HCT116 (cell line): ENCODE measurements around the gene LRRC4. TPM values are rescaled to one million over a fixed set of nuclear protein-coding genes. Genes with fewer than 3 reads are reported as not detected.

Source experiments
- ATAC-seq: fragments of 200-7000 bp; cut with Tn5 transposase; 2 replicates; pipeline ENCODE4 v1.9.1; 2020; ENCODE audit warnings: mild to moderate bottlenecking, moderate library complexity
- BruUV-seq: library from RNA; stranded (reverse); fragments of 400-500 nt; replicated peaks from 2 replicates; lab custom pipeline; 2021; lab: Mats Ljungman, UMichigan
- CTCF ChIA-PET: fragments of 300-600 bp; sonication (Branson Sonifier 250); formaldehyde crosslinking; loops from one replicate; lab custom pipeline; 2021; ENCODE audit warnings: antibody characterized with exemption; lab: Charles Lee
- POLR2A ChIA-PET: fragments of 300-600, 350-600 bp; sonication (Branson Sonifier 250); formaldehyde crosslinking; loops from one replicate; lab custom pipeline; 2021; ENCODE audit warnings: antibody characterized with exemption; lab: Charles Lee
- RAD21 ChIA-PET, 2 experiments: fragments of 300-600 bp; sonication (Branson Sonifier 250); formaldehyde crosslinking; loops; one replicate each; lab custom pipeline; 2023; ENCODE audit warnings: low total read pairs in 2 of 2; ENCODE audit not compliant: uncharacterized antibody in 2 of 2, unreplicated experiment in 2 of 2, low non-redundant PET in 1 of 2; lab: Charles Lee
- DNase-seq: peaks from one replicate; pipeline ENCODE4 v3.0.0-alpha.2; 2010; ENCODE audit warnings: low read depth, low spot score
- H2AFZ ChIP-seq: fragments of 200-600 bp; shearing (Covaris generic), sonication (generic); 2 replicates; pipeline ENCODE4 v1.6.1; 2017; ENCODE audit warnings: low read depth, mixed run types, mixed read lengths, antibody characterized with exemption, low read length; ENCODE audit not compliant: poor library complexity, severe bottlenecking
- H3K27ac ChIP-seq: 2 replicates; pipeline ENCODE4 v1.5.1; 2012; ENCODE audit warnings: low read depth, low read length
- H3K27me3 ChIP-seq: fragments of 200-600 bp; sonication (generic); 2 replicates; pipeline ENCODE4 v1.6.1; 2016; ENCODE audit warnings: mixed run types, low read length, mixed read lengths; ENCODE audit not compliant: insufficient read depth
- H3K36me3 ChIP-seq, 2 experiments: fragments of 200-500 bp in 1 of 2; fragments of 200-600 bp in 1 of 2; sonication (Bioruptor generic) in 1 of 2; sonication (generic) in 1 of 2; 2 replicates each; pipeline versions ENCODE4 v1.5.1 to v1.6.1; 2014 to 2016; ENCODE audit warnings: low read length in 2 of 2, inconsistent platforms in 1 of 2, mixed read lengths in 1 of 2, mixed run types in 1 of 2; ENCODE audit not compliant: insufficient read depth in 2 of 2, control insufficient read depth in 1 of 2
- H3K4me1 ChIP-seq, 2 experiments: fragments of 200-600 bp in 1 of 2; sonication (generic) in 1 of 2; 2 replicates each; pipeline versions ENCODE4 v1.5.1 to v1.6.1; 2012 to 2017; ENCODE audit warnings: low read length in 2 of 2, inconsistent platforms in 1 of 2, mild to moderate bottlenecking in 1 of 2, mixed read lengths in 1 of 2, mixed run types in 1 of 2, moderate library complexity in 1 of 2; ENCODE audit not compliant: insufficient read depth in 2 of 2, control insufficient read depth in 1 of 2
- H3K4me2 ChIP-seq: fragments of 200-600 bp; sonication (generic); 2 replicates; pipeline ENCODE4 v1.6.1; 2017; ENCODE audit warnings: mixed run types, low read length, mixed read lengths
- H3K4me3 ChIP-seq, 2 experiments: fragments of 200-600 bp in 1 of 2; sonication (generic) in 1 of 2; replicated peaks in 1 of 2; 2 replicates each; pipeline ENCODE4 v1.5.1; 2011 to 2016; ENCODE audit warnings: low read length in 2 of 2, control low read depth in 1 of 2, low read depth in 1 of 2, mild to moderate bottlenecking in 1 of 2, mixed read lengths in 1 of 2, mixed run types in 1 of 2
- H3K79me2 ChIP-seq: fragments of 200-600 bp; sonication (generic); 2 replicates; pipeline ENCODE4 v1.6.1; 2017; ENCODE audit warnings: mild to moderate bottlenecking, mixed run types, low read length, moderate library complexity, mixed read lengths; ENCODE audit not compliant: insufficient read depth
- H3K9ac ChIP-seq: fragments of 200-600 bp; sonication (generic); 2 replicates; pipeline ENCODE4 v1.6.1; 2016; ENCODE audit warnings: low read length, mixed read lengths
- H3K9me2 ChIP-seq: fragments of 200-600 bp; sonication (generic), shearing (Covaris generic); 2 replicates; pipeline ENCODE4 v1.6.1; 2017; ENCODE audit warnings: mixed run types, mild to moderate bottlenecking, moderate library complexity; ENCODE audit not compliant: insufficient read depth
- H3K9me3 ChIP-seq, 2 experiments: fragments of 200-500 bp in 1 of 2; fragments of 200-600 bp in 1 of 2; sonication (Bioruptor generic) in 1 of 2; sonication (generic) in 1 of 2; 2 replicates each; pipeline ENCODE4 v1.6.1; 2014 to 2017; ENCODE audit warnings: low read length in 2 of 2, mixed read lengths in 2 of 2, inconsistent platforms in 1 of 2, low read depth in 1 of 2, mild to moderate bottlenecking in 1 of 2, mixed run types in 1 of 2, moderate library complexity in 1 of 2; ENCODE audit not compliant: control insufficient read depth in 1 of 2, insufficient read depth in 1 of 2
- H4K20me1 ChIP-seq: fragments of 200-600 bp; sonication (generic), shearing (Covaris generic); 2 replicates; pipeline ENCODE4 v1.6.1; 2017; ENCODE audit warnings: mixed run types, mild to moderate bottlenecking, moderate library complexity; ENCODE audit not compliant: insufficient read depth
- ATF3 ChIP-seq: IDR thresholded peaks from 2 replicates; pipeline ENCODE4 v1.6.1; 2012
- CEBPB ChIP-seq: IDR thresholded peaks from 2 replicates; pipeline ENCODE4 v1.6.1; 2012; ENCODE audit warnings: low read depth
- EZH2 ChIP-seq: fragments of 200-600 bp; sonication (generic); IDR thresholded peaks from 2 replicates; pipeline ENCODE4 v1.6.1; 2017; ENCODE audit warnings: antibody characterized with exemption, mixed run types
- EZH2phosphoT487 ChIP-seq: fragments of 200-600 bp; IDR thresholded peaks from 2 replicates; pipeline ENCODE4 v1.6.1; 2018; ENCODE audit warnings: antibody characterized with exemption, borderline replicate concordance
- FOSL1 ChIP-seq: IDR thresholded peaks from 2 replicates; pipeline ENCODE4 v1.6.1; 2012; ENCODE audit warnings: low read depth
- MAX ChIP-seq: IDR thresholded peaks from 2 replicates; pipeline ENCODE4 v1.6.1; 2012
- POLR2A ChIP-seq: IDR thresholded peaks from 2 replicates; pipeline ENCODE4 v1.7.0; 2011; ENCODE audit warnings: borderline replicate concordance; ENCODE audit not compliant: insufficient read depth, insufficient read length; ENCODE audit errors: extremely low read depth
- REST ChIP-seq: IDR thresholded peaks from 2 replicates; pipeline ENCODE4 v1.6.1; 2012; ENCODE audit warnings: low read depth
- SIN3A ChIP-seq: IDR thresholded peaks from 2 replicates; pipeline ENCODE4 v1.6.1; 2012; ENCODE audit warnings: low read depth
- SRF ChIP-seq: IDR thresholded peaks from 2 replicates; pipeline ENCODE4 v1.6.1; 2012; ENCODE audit warnings: low read depth
- TCF7L2 ChIP-seq: IDR thresholded peaks from 2 replicates; pipeline ENCODE4 v1.7.0; 2011; ENCODE audit warnings: borderline replicate concordance, inconsistent platforms; ENCODE audit not compliant: insufficient read depth, insufficient read length; ENCODE audit errors: extremely low read depth
- ZNF274 ChIP-seq: fragments of 200-500 bp; sonication (Bioruptor generic); IDR thresholded peaks from 2 replicates; pipeline ENCODE4 v1.6.1; 2014; ENCODE audit warnings: mild to moderate bottlenecking, low read depth, low read length, inconsistent platforms
- intact Hi-C: fragments of 100-400 bp; cut with micrococcal nuclease; formaldehyde crosslinking; loops from 2 replicates; pipeline ENCODE4 v1.10.0; 2022
- total RNA-seq: library from RNA; stranded (reverse); gene quantifications from one replicate; pipeline ENCODE4 v1.2.1, GENCODE V29; 2021; ENCODE audit not compliant: unreplicated experiment

LRRC4 gene
- total RNA-seq, 1 experiment from 2014 or later = not detected

- H3K4me3 ChIP-seq = no peak overlapping the region
- no peak overlapping the region for H2AFZ ChIP-seq
- ChIA-PET RAD21 (no interaction called here), POLR2A (no interaction called here), CTCF (no interaction called here)
- peaks cover 3 to 10% of the 10 kb centered on the region in 2 experiments; a peak in 1 of 4 replicates for H3K36me3 ChIP-seq
- H3K4me1 ChIP-seq = peaks cover 0 to 4% of the 10 kb centered on the region in 2 experiments; a peak in 1 of 4 replicates
- H3K79me2 ChIP-seq = peaks cover 7% of the 10 kb centered on the region; the same call in 1 of the 2 replicates
- intact Hi-C loops = no loop called here
- no peak for ATAC-seq
- H3K27ac ChIP-seq = no peak overlapping the region
- H3K9ac ChIP-seq = no peak overlapping the region
- H3K9me3 ChIP-seq = no peaks in the 10 kb centered on the region
- H3K4me2 ChIP-seq = no peak overlapping the region
- no TSS peak for BruUV-seq
- no peaks in the 10 kb centered on the region for H4K20me1 ChIP-seq
- H3K9me2 ChIP-seq = no peaks in the 10 kb centered on the region
- DNase-seq = no peak
- TF ChIP-seq CEBPB (no peak), EZH2phosphoT487 (no peak), REST (no peak), EZH2 (no peak), POLR2A (no peak), ATF3 (no peak), TCF7L2 (no peak), SIN3A (no peak), SRF (no peak), FOSL1 (no peak), MAX (no peak), ZNF274 (no peak)
- TF ChIP-seq, all 23 proteins: peak for 0
- H3K27me3 ChIP-seq = no peaks in the 10 kb centered on the region
Observed at GRCh38 chr7:127988751-127989150, 42.5 kb downstream of the LRRC4 start.
